Measurements from ENCODE around the gene MTFP1.

GRCh38 chr22:30411780-30412179, 13.8 kb upstream of the MTFP1 start:
- TF ChIP-seq EP300 (IDR thresholded peaks at IDR 0.05): no peak
- TF ChIP-seq, protein P1, sequence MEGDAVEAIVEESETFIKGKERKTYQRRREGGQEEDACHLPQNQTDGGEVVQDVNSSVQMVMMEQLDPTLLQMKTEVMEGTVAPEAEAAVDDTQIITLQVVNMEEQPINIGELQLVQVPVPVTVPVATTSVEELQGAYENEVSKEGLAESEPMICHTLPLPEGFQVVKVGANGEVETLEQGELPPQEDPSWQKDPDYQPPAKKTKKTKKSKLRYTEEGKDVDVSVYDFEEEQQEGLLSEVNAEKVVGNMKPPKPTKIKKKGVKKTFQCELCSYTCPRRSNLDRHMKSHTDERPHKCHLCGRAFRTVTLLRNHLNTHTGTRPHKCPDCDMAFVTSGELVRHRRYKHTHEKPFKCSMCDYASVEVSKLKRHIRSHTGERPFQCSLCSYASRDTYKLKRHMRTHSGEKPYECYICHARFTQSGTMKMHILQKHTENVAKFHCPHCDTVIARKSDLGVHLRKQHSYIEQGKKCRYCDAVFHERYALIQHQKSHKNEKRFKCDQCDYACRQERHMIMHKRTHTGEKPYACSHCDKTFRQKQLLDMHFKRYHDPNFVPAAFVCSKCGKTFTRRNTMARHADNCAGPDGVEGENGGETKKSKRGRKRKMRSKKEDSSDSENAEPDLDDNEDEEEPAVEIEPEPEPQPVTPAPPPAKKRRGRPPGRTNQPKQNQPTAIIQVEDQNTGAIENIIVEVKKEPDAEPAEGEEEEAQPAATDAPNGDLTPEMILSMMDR (IDR thresholded peaks at IDR 0.05): no peak
- TF ChIP-seq POLR2A (IDR thresholded peaks at IDR 0.05): no peak

All from suprapubic skin (tissue), 3 donors.